Measurements from ENCODE around the gene RGS12.

RGS12 gene

GRCh38 chr4:3330707-3331106 lies 37.9 kb downstream of the RGS12 start:
- Histone ChIP-seq H3K27ac (replicated peaks) (no peak overlapping the region), H3K4me3 (replicated peaks; ENCODE audit: insufficient read depth, low read length) (no peak overlapping the region), H3K27me3 (ENCODE audit: insufficient read depth, poor library complexity, severe bottlenecking) (no peaks in the 10 kb centered on the region)
- DNase-seq (ENCODE audit: low read depth in 1 of 2, low spot score in 1 of 2), result peak; percentile 25 to 58
- peak; percentile 92 for TF ChIP-seq SPI1 (IDR thresholded peaks at IDR 0.05; ENCODE audit: borderline replicate concordance, low read depth)
- TF ChIP-seq, protein P1, sequence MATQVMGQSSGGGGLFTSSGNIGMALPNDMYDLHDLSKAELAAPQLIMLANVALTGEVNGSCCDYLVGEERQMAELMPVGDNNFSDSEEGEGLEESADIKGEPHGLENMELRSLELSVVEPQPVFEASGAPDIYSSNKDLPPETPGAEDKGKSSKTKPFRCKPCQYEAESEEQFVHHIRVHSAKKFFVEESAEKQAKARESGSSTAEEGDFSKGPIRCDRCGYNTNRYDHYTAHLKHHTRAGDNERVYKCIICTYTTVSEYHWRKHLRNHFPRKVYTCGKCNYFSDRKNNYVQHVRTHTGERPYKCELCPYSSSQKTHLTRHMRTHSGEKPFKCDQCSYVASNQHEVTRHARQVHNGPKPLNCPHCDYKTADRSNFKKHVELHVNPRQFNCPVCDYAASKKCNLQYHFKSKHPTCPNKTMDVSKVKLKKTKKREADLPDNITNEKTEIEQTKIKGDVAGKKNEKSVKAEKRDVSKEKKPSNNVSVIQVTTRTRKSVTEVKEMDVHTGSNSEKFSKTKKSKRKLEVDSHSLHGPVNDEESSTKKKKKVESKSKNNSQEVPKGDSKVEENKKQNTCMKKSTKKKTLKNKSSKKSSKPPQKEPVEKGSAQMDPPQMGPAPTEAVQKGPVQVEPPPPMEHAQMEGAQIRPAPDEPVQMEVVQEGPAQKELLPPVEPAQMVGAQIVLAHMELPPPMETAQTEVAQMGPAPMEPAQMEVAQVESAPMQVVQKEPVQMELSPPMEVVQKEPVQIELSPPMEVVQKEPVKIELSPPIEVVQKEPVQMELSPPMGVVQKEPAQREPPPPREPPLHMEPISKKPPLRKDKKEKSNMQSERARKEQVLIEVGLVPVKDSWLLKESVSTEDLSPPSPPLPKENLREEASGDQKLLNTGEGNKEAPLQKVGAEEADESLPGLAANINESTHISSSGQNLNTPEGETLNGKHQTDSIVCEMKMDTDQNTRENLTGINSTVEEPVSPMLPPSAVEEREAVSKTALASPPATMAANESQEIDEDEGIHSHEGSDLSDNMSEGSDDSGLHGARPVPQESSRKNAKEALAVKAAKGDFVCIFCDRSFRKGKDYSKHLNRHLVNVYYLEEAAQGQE (IDR thresholded peaks at IDR 0.05; ENCODE audit: insufficient replicate concordance, low read depth), result no peak
- TF ChIP-seq GABPA (IDR thresholded peaks at IDR 0.05; ENCODE audit: low read depth), result no peak
- TF ChIP-seq, protein P2, sequence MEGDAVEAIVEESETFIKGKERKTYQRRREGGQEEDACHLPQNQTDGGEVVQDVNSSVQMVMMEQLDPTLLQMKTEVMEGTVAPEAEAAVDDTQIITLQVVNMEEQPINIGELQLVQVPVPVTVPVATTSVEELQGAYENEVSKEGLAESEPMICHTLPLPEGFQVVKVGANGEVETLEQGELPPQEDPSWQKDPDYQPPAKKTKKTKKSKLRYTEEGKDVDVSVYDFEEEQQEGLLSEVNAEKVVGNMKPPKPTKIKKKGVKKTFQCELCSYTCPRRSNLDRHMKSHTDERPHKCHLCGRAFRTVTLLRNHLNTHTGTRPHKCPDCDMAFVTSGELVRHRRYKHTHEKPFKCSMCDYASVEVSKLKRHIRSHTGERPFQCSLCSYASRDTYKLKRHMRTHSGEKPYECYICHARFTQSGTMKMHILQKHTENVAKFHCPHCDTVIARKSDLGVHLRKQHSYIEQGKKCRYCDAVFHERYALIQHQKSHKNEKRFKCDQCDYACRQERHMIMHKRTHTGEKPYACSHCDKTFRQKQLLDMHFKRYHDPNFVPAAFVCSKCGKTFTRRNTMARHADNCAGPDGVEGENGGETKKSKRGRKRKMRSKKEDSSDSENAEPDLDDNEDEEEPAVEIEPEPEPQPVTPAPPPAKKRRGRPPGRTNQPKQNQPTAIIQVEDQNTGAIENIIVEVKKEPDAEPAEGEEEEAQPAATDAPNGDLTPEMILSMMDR (IDR thresholded peaks at IDR 0.05; ENCODE audit: insufficient read depth, low read length), result no peak

DNA sequence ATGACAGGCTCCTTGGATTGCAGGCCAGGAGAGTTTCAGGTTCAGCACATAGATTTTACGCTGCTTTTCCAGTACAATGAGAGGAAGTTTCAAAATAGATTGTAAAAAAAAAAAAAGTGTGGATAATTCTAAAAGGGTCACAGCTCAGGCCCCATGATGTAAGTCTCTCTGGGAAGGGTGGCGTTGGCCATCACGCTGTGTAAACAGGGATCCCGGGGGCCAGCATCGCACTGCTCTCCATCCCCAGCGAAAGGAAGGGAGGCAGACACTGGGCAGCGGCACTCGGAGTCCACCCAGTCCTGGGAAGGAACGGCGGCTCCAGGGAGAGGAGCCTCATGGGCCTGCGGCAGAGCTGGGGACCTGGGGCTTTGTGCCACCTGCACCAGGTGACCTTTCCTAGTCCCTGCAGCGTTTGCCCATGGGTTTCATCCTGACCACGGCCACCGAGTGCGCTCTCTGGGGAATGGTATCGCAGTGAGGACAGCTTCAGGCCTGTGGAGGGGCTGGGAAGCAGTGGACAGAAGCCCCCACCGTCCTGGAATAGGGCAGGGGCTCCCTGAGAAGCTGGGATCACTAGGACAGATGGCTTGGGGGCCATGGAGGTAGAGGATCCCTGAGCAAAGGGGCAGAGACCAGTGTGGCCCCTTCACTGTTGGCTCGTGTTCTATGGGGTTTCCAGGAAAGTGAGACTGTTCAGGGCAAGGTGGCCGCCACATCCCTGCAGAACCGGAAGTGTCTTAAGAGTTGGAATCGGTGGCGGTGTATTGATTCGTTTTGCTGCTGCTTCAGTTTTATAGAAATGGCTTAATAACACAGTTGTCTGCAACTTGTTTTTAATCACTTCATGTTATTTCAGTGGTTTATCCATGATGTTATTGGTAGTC lies 38.9 kb downstream of the RGS12 start:
- Histone ChIP-seq H3K27ac (replicated peaks) (no peak overlapping the region), H3K4me3 (replicated peaks; ENCODE audit: insufficient read depth, low read length) (no peak overlapping the region), H3K27me3 (ENCODE audit: insufficient read depth, poor library complexity, severe bottlenecking) (no peaks in the 10 kb centered on the region)
- TF ChIP-seq POLR2AphosphoS5 (IDR thresholded peaks at IDR 0.05; ENCODE audit: low read depth) (no peak), SPI1 (IDR thresholded peaks at IDR 0.05; ENCODE audit: borderline replicate concordance, low read depth) (no peak), GABPA (IDR thresholded peaks at IDR 0.05; ENCODE audit: low read depth) (no peak)
- TF ChIP-seq, protein P2 (IDR thresholded peaks at IDR 0.05; ENCODE audit: insufficient read depth, low read length), result no peak
- TF ChIP-seq, protein P1 (IDR thresholded peaks at IDR 0.05; ENCODE audit: insufficient replicate concordance, low read depth), result no peak
- no peak for DNase-seq (ENCODE audit: low read depth in 1 of 2, low spot score in 1 of 2)

DNA sequence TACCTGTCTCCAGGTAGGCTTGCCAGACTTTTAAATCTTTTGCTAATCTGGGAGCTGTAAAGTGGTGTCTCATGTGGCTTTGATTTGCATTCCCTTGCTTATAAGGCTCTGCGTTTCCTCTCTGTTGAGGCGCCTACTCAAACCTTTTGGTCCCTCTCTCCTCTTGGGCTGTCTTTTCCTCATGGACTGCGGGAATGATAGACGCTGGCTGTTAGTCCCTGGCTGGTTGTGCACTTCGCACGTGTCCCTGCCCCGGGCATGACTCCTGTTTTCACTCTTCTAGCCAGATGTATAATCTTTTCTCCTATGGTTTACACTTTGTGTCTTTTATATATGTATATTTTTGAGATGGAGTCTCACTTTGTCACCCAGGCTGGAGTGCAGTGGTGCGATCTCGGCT lies 39.7 kb downstream of the RGS12 start:
- DNase-seq (ENCODE audit: low read depth in 1 of 2, low spot score in 1 of 2), result no peak
- Histone ChIP-seq H3K4me3 (replicated peaks; ENCODE audit: insufficient read depth, low read length) (no peak overlapping the region), H3K27me3 (ENCODE audit: insufficient read depth, poor library complexity, severe bottlenecking) (no peaks in the 10 kb centered on the region), H3K27ac (replicated peaks) (no peak overlapping the region)
- TF ChIP-seq POLR2AphosphoS5 (IDR thresholded peaks at IDR 0.05; ENCODE audit: low read depth) (no peak), GABPA (IDR thresholded peaks at IDR 0.05; ENCODE audit: low read depth) (no peak), SPI1 (IDR thresholded peaks at IDR 0.05; ENCODE audit: borderline replicate concordance, low read depth) (no peak)
- TF ChIP-seq, protein P2 (IDR thresholded peaks at IDR 0.05; ENCODE audit: insufficient read depth, low read length), result no peak
- TF ChIP-seq, protein P1 (IDR thresholded peaks at IDR 0.05; ENCODE audit: insufficient replicate concordance, low read depth), result no peak
